Progenitor cell of endocrine pancreas (in vitro differentiated cells): Measurements from ENCODE around the gene ZBTB49. TPM values are rescaled to one million over a fixed set of nuclear protein-coding genes. Genes with fewer than 3 reads are reported as not detected.
"Not testable (repeated sequence)": the region's sequence is repeated elsewhere in the genome, so short reads cannot be mapped to it uniquely, and the experiment has no call there.

Experiments used
- DNase-seq: peaks from one replicate; pipeline ENCODE4 v3.0.0; 2021; ENCODE audit warnings: low spot score; ENCODE audit not compliant: unreplicated experiment
- H3K27ac Mint-ChIP-seq: 2 replicates; pipeline ENCODE4 v1.8.0; 2021; ENCODE audit warnings: mild to moderate bottlenecking, moderate library complexity, mixed read lengths
- H3K27me3 Mint-ChIP-seq: 2 replicates; pipeline ENCODE4 v1.8.0; 2021; ENCODE audit warnings: mixed read lengths
- H3K36me3 Mint-ChIP-seq: 2 replicates; pipeline ENCODE4 v1.8.0; 2022; ENCODE audit warnings: mixed read lengths; ENCODE audit not compliant: insufficient read depth
- H3K4me1 Mint-ChIP-seq: 2 replicates; pipeline ENCODE4 v1.8.0; 2021; ENCODE audit warnings: low read depth, mixed read lengths
- H3K4me3 Mint-ChIP-seq: 2 replicates; pipeline ENCODE4 v1.8.0; 2021; ENCODE audit warnings: low read depth, mild to moderate bottlenecking, moderate library complexity, mixed read lengths
- H3K9me3 Mint-ChIP-seq: 2 replicates; pipeline ENCODE4 v1.8.0; 2021; ENCODE audit warnings: low read depth, mixed read lengths
- CTCF ChIP-seq: fragments of 200-600 bp; sonication (generic); IDR thresholded peaks from one replicate; pipeline ENCODE4 v1.5.0; 2021; ENCODE audit warnings: antibody characterized with exemption, mild to moderate bottlenecking; ENCODE audit not compliant: unreplicated experiment
- long read RNA-seq: library from polyadenylated mRNA; unstranded; transcript quantifications from one replicate; pipeline ENCODE4 v2.0.0, GENCODE V29; 2020
- total RNA-seq: library from RNA; stranded (reverse); gene quantifications from 2 replicates; pipeline ENCODE4 v1.2.1, GENCODE V29; 2021

Gene ZBTB49
- 10.0 and 12.5 TPM in 2 replicates for total RNA-seq
- long read RNA-seq, transcript ZBTB49-201 (8 exons, 2,889 nt), result major isoform, 20 of 61 reads
- long read RNA-seq, partial matches to known transcripts, result 13 of 61 reads
- long read RNA-seq, other reads (novel, unspliced or antisense), result 27 of 61 reads

DNA sequence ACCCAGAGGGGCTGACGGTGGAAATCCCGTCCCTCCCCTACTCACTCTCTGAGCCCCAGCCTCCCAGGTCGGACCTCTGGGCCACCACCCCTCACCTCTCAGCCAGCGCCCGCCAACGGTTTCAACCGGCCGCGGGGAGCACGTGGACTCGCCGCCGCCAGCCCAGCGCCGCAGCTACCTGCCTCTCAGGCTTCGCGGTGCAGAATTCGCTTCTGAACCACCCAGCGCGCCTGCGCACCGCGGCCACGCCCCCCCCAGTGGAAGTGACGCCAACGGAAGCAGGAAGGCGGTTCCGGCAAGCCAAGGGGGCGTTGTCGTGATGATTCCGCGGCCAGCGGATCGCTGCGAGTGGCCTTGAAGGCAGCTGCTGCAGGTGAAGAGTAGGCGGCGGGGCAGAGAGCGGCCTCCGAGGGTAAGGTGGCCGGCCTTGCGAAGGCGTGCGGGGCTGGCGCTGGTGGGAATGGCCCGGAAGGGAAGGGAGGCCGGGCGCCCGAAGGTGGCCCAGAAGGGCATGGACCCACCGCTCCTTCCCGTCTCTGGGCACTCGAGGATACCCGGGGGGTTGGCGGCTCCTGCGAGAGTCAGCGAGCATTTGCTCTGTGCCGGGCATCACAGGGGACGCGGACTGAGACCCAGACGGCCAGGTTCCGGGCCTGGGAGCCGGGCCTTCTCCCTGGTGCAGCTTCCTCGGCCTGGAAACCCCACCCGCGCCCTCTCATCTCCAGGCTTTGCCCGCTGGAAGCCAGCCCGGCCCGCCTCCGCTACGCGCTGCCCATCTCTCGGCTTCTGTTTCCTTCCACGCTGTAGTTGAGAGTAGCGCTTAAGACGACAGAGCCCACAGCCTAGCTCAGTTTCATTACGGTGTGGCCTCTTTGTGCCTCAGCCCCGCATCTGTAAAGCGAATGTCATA lies at the start of gene ZBTB49, which contains the start of gene LYAR:
Gene ZBTB49 (plus strand): TSS at position 311 of the 910 bp plus-strand sequence. CDS start 9,695 bp downstream, outside the sequence.
Gene LYAR (minus strand): TSS at position 214 of the 910 bp plus-strand sequence. CDS start 6,412 bp downstream, outside the sequence.
- DNase-seq, result peak; percentile 98
- no peak for TF ChIP-seq CTCF
- Mint-ChIP-seq H3K9me3 (peaks cover 5% of the 10 kb centered on the region), H3K4me1 (peaks cover 18% of the 10 kb centered on the region), H3K27me3 (no peaks in the 10 kb centered on the region), H3K27ac (peak within 1 kb of the TSS; percentile 95), H3K36me3 (peaks cover 4% of the 10 kb centered on the region), H3K4me3 (peak within 1 kb of the TSS; percentile 95)

GRCh38 chr4:4245172-4245571 lies 44.9 kb upstream of the ZBTB49 start:
- Mint-ChIP-seq H3K27me3 (no peaks in the 10 kb centered on the region), H3K4me3 (no peak overlapping the region), H3K27ac (no peak overlapping the region), H3K36me3 (peaks cover 15% of the 10 kb centered on the region), H3K9me3 (no peaks in the 10 kb centered on the region), H3K4me1 (peaks cover 14% of the 10 kb centered on the region)
- TF ChIP-seq CTCF, result no peak
- DNase-seq, result no peak

- Mint-ChIP-seq H3K4me1 (peaks cover 14% of the 10 kb centered on the region), H3K4me3 (peak overlapping the region; percentile 95), H3K36me3 (peaks cover 9% of the 10 kb centered on the region), H3K27ac (peak overlapping the region; percentile 99), H3K27me3 (peaks cover 3% of the 10 kb centered on the region), H3K9me3 (no peaks in the 10 kb centered on the region)
- DNase-seq, result no peak
- TF ChIP-seq CTCF, result no peak
Measured at GRCh38 chr4:4247696-4248028, 42.4 kb upstream of the ZBTB49 start.

DNA sequence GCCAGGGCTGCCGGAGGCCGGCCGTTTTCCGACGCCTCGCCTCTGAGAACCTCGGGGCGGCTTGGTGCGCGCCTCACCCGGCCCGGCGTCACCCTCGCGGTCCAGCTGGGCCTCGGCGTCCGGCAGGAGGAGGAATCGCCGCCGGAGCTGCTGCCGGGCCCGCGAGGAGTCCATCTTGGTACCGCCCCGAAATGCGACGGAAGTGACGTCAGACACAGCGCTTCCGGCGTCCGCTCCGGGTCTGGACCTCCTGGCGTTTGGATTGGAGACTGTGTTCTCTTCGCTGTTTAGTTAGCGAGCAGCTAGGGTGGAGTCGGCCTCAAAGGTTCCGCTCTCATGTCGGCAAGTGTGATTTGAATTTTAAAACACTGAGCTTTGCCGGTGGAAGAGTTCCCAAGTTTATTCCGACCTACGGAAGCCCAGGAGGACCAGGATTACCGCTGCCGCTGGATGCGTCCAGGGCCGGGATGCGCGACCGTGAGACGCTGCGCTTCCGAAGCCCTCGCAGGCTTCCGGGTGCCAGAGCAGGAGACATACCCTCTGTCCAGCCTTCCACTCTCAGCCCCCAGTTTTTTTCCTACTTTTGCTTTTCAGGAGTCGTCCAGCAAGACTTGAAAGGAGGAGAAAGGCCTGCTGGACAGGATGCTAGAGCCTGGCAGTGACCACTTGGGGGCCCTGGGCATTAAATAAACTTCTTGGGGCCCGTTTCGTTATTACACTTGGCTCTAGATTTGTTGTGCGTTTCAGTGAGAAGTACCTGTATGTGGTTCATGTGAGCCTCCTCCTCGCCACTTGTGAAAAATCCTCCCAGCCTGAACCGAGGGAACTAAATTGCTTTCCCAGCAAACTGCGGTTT lies 41.8 kb upstream of the ZBTB49 start, which contains the start of gene TMEM128:
Gene TMEM128 (minus strand): TSS at position 195 of the 856 bp plus-strand sequence. CDS start 21 bp downstream, at position 174.
- H3K36me3 Mint-ChIP-seq, result peaks cover 8% of the 10 kb centered on the region
- DNase-seq, result peak; percentile 79
- peak; percentile 6 for TF ChIP-seq CTCF
- peaks cover 3% of the 10 kb centered on the region for H3K27me3 Mint-ChIP-seq
- no peaks in the 10 kb centered on the region for H3K9me3 Mint-ChIP-seq
- H3K4me3 Mint-ChIP-seq, result peak within 1 kb of the TSS; percentile 95
- peak within 1 kb of the TSS; percentile 99 for H3K27ac Mint-ChIP-seq
- peaks cover 17% of the 10 kb centered on the region for H3K4me1 Mint-ChIP-seq

DNA sequence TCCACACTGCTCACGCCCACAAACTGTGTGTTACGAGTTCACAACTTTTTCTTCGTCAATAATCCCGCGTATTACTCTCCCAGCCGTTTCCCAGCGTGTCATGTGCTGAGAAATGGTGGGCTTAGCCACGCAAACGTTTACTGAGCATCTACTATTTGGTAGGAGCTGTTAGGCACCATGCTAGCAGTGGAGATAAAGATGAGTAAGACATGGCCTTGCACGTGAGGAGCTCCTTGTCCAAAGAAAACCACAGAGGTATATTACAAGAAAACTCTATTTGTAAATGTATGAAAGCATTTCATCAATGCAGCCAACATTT lies 41.2 kb upstream of the ZBTB49 start:
- H3K4me3 Mint-ChIP-seq, result peak overlapping the region; percentile 95
- peaks cover 17% of the 10 kb centered on the region for H3K4me1 Mint-ChIP-seq
- no peak for TF ChIP-seq CTCF
- H3K9me3 Mint-ChIP-seq, result no peaks in the 10 kb centered on the region
- peak overlapping the region; percentile 99 for H3K27ac Mint-ChIP-seq
- peaks cover 4% of the 10 kb centered on the region for H3K36me3 Mint-ChIP-seq
- no peak for DNase-seq
- H3K27me3 Mint-ChIP-seq, result peaks cover 3% of the 10 kb centered on the region

GRCh38 chr4:4249342-4249741 lies 40.7 kb upstream of the ZBTB49 start:
- H3K27me3 Mint-ChIP-seq, H3K36me3 Mint-ChIP-seq, DNase-seq, H3K9me3 Mint-ChIP-seq: not testable (repeated sequence)
- Mint-ChIP-seq H3K4me1 (peaks cover 19% of the 10 kb centered on the region), H3K27ac (peak overlapping the region; percentile 2), H3K4me3 (peak overlapping the region; percentile 95)
